Large intestine (tissue), 3 donors: Measurements from ENCODE around the gene RND1. TPM values are rescaled to one million over a fixed set of nuclear protein-coding genes. Genes with fewer than 3 reads are reported as not detected.
"Not testable (repeated sequence)": the region's sequence is repeated elsewhere in the genome, so short reads cannot be mapped to it uniquely, and the experiment has no call there.

Source experiments
- DNase-seq, 2 donors: peaks; one replicate each; pipeline versions ENCODE4 v3.0.0 to v3.0.0-alpha.2; 2013
- H3K27ac ChIP-seq: one replicate; pipeline ENCODE4 v1.5.1; 2013; ENCODE audit warnings: low read length
- H3K27me3 ChIP-seq: 2 replicates; pipeline ENCODE4 v1.6.1; 2013; ENCODE audit warnings: low read length; ENCODE audit not compliant: control insufficient read depth, insufficient read depth
- H3K36me3 ChIP-seq: 2 replicates; pipeline ENCODE4 v1.6.1; 2013; ENCODE audit warnings: low read length; ENCODE audit not compliant: control insufficient read depth, insufficient read depth
- H3K4me1 ChIP-seq: one replicate; pipeline ENCODE4 v1.6.1; 2013; ENCODE audit warnings: low read length; ENCODE audit not compliant: control insufficient read depth, insufficient read depth
- H3K4me3 ChIP-seq: one replicate; pipeline ENCODE4 v1.5.1; 2013; ENCODE audit warnings: low read length
- H3K9me3 ChIP-seq: one replicate; pipeline ENCODE4 v1.6.1; 2013; ENCODE audit warnings: mild to moderate bottlenecking, low read depth, low read length, moderate library complexity; ENCODE audit not compliant: control insufficient read depth
- WGBS: methylation state at CpG from one replicate; pipeline ENCODE4 v1.1.5; 2013; ENCODE audit warnings: low lambda C conversion rate; ENCODE audit not compliant: insufficient coverage; 5-methylcytosine and 5-hydroxymethylcytosine counted together
- polyA plus RNA-seq: library from polyadenylated mRNA; unstranded; fragments of 120-200 nt; gene quantifications from one replicate; pipeline ENCODE4 v1.2.1, GENCODE V29; 2013

The RND1 gene
- polyA plus RNA-seq, 1 donor: 1.3 TPM

- H3K9me3 ChIP-seq: no peaks in the 10 kb centered on the region
- WGBS: no CpG with 5 or more reads among the region's 4 CpGs
- H3K27me3 ChIP-seq: no peaks in the 10 kb centered on the region
- no peak for DNase-seq
- no peaks in the 10 kb centered on the region for H3K4me1 ChIP-seq
- no peak overlapping the region for H3K4me3 ChIP-seq
- H3K36me3 ChIP-seq: no peaks in the 10 kb centered on the region
- no peak overlapping the region for H3K27ac ChIP-seq
These were observed 7.4 kb upstream of the RND1 start for GRCh38 chr12:48873096-48873495.

DNA sequence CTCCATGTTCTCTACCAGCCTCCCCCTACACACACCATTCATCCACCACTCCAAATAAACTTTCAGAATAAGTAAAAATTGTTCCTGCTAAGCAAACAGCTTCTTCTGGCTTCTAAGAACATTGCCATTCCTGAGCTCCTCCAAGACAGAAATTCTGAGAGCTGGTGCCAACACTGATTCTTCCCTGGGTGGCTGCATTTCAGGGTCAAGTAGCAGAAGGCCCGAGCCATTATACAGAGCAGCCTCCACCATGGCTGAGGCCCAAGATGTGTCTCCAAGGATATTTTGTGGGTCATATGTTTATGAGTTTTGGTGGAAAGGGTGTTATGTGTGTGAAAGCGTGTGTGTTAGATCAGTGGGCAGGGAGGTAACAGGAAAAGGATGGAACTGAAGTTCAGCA, 3.5 kb upstream of the RND1 start:
- H3K36me3 ChIP-seq: no peaks in the 10 kb centered on the region
- DNase-seq: no peak
- H3K4me3 ChIP-seq: no peak overlapping the region
- H3K4me1 ChIP-seq: peaks cover 7% of the 10 kb centered on the region
- no CpG with 5 or more reads among the region's 2 CpGs for WGBS
- no peaks in the 10 kb centered on the region for H3K9me3 ChIP-seq
- no peak overlapping the region for H3K27ac ChIP-seq
- peaks cover 4% of the 10 kb centered on the region for H3K27me3 ChIP-seq

GRCh38 chr12:48868451-48868850, 2.8 kb upstream of the RND1 start:
- DNase-seq: no peak
- H3K4me1 ChIP-seq: peaks cover 7% of the 10 kb centered on the region
- no peak overlapping the region for H3K4me3 ChIP-seq
- no CpG with 5 or more reads among the region's 2 CpGs for WGBS
- no peaks in the 10 kb centered on the region for H3K9me3 ChIP-seq
- no peaks in the 10 kb centered on the region for H3K36me3 ChIP-seq
- H3K27me3 ChIP-seq: peaks cover 7% of the 10 kb centered on the region
- H3K27ac ChIP-seq: no peak overlapping the region

- H3K27me3 ChIP-seq: peaks cover 7% of the 10 kb centered on the region
- no peaks in the 10 kb centered on the region for H3K9me3 ChIP-seq
- H3K27ac ChIP-seq: no peak overlapping the region
- peaks cover 7% of the 10 kb centered on the region for H3K4me1 ChIP-seq
- H3K4me3 ChIP-seq: peak overlapping the region; percentile 66
- H3K36me3 ChIP-seq: peaks cover 2% of the 10 kb centered on the region
- no peak for DNase-seq
- whole genome bisulfite sequencing: no CpG with 5 or more reads among the region's 6 CpGs
These were observed 512 bp upstream of the RND1 start for GRCh38 chr12:48866052-48866711.

GRCh38 chr12:48863291-48863690, 2.4 kb downstream of the RND1 start:
- Histone ChIP-seq H3K9me3 (no peaks in the 10 kb centered on the region), H3K4me3 (no peak overlapping the region), H3K27ac (no peak overlapping the region), H3K27me3 (peaks cover 7% of the 10 kb centered on the region), H3K4me1 (peaks cover 7% of the 10 kb centered on the region), H3K36me3 (peaks cover 5% of the 10 kb centered on the region)
- no CpG with 5 or more reads among the region's 4 CpGs for WGBS
- DNase-seq: no peak

- peaks cover 7% of the 10 kb centered on the region for H3K27me3 ChIP-seq
- no peak overlapping the region for H3K4me3 ChIP-seq
- peaks cover 5% of the 10 kb centered on the region for H3K36me3 ChIP-seq
- WGBS: no CpG with 5 or more reads among the region's 5 CpGs
- no peak overlapping the region for H3K27ac ChIP-seq
- no peaks in the 10 kb centered on the region for H3K9me3 ChIP-seq
- H3K4me1 ChIP-seq: peaks cover 7% of the 10 kb centered on the region
- DNase-seq: no peak
These were observed 2.9 kb downstream of the RND1 start for GRCh38 chr12:48862760-48863159.

- H3K36me3 ChIP-seq: peaks cover 8% of the 10 kb centered on the region
- WGBS: no CpG with 5 or more reads among the region's 2 CpGs
These were observed 4.6 kb downstream of the RND1 start for GRCh38 chr12:48861111-48861510.

GRCh38 chr12:48860236-48860635, 5.4 kb downstream of the RND1 start:
- H3K4me3 ChIP-seq, DNase-seq, H3K27me3 ChIP-seq, H3K4me1 ChIP-seq, H3K9me3 ChIP-seq, H3K36me3 ChIP-seq, H3K27ac ChIP-seq: not testable (repeated sequence)
- no CpG with 5 or more reads among the region's 5 CpGs for WGBS

More at GRCh38 chr12:48861111-48861510, 4.6 kb downstream of the RND1 start:
- no peak overlapping the region for H3K4me3 ChIP-seq
- peaks cover 7% of the 10 kb centered on the region for H3K27me3 ChIP-seq
- no peak overlapping the region for H3K27ac ChIP-seq
- no peak for DNase-seq
- H3K4me1 ChIP-seq: peaks cover 7% of the 10 kb centered on the region
- H3K9me3 ChIP-seq: no peaks in the 10 kb centered on the region

- H3K27me3 ChIP-seq: peaks cover 6% of the 10 kb centered on the region
- no peaks in the 10 kb centered on the region for H3K4me1 ChIP-seq
- no peak overlapping the region for H3K27ac ChIP-seq
- WGBS: no CpG with 5 or more reads among the region's 5 CpGs
- peaks cover 8% of the 10 kb centered on the region for H3K36me3 ChIP-seq
- no peak for DNase-seq
- H3K4me3 ChIP-seq: no peak overlapping the region
- no peaks in the 10 kb centered on the region for H3K9me3 ChIP-seq
These were observed 6.1 kb downstream of the RND1 start for GRCh38 chr12:48859607-48860006.

DNA sequence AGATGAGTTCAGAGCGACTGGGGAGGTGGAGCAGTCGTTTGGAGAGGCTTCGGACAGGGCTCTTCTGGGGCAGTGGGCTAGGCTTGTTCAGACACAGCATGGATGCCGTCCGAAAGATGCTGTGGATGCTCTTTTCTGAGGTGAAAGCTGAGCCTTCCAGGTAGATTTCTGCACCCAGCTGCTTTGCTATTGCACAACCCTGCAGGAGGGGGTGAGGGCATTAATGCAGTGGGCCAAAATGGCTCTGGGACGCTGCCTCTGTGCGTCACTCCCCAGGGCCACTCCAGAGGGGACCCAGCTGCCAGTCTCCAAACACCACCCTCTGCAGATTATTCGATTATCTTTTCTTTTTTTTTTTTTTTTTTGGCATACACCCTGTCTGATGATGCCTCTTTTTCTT, 7.6 kb downstream of the RND1 start:
- H3K27ac ChIP-seq: no peak overlapping the region
- H3K27me3 ChIP-seq: no peaks in the 10 kb centered on the region
- H3K36me3 ChIP-seq: peaks cover 8% of the 10 kb centered on the region
- H3K9me3 ChIP-seq: no peaks in the 10 kb centered on the region
- no peak overlapping the region for H3K4me3 ChIP-seq
- DNase-seq: no peak
- no peaks in the 10 kb centered on the region for H3K4me1 ChIP-seq
- WGBS: 100% methylated on average over 2 of the region's 8 CpGs

GRCh38 chr12:48857278-48857994, 8.2 kb downstream of the RND1 start:
- WGBS: no CpG with 5 or more reads among the region's 13 CpGs

More at GRCh38 chr12:48857278-48857994, 8.2 kb downstream of the RND1 start:
- peaks cover 8% of the 10 kb centered on the region for H3K36me3 ChIP-seq
- H3K4me3 ChIP-seq: no peak overlapping the region
- DNase-seq: no peak
- H3K27me3 ChIP-seq: no peaks in the 10 kb centered on the region
- H3K4me1 ChIP-seq: peaks cover 3% of the 10 kb centered on the region
- H3K9me3 ChIP-seq: no peaks in the 10 kb centered on the region
- H3K27ac ChIP-seq: no peak overlapping the region
